ENCODE measurements around the gene ANXA11.

The ANXA11 gene

GRCh38 chr10:80165173-80165572, 40.2 kb downstream of the ANXA11 start:
- TF ChIP-seq EP300 (IDR thresholded peaks at IDR 0.05; ENCODE audit: borderline replicate concordance): no peak
- TF ChIP-seq EGR1 (IDR thresholded peaks at IDR 0.05): no peak
- no peak for TF ChIP-seq ZBTB7A (IDR thresholded peaks at IDR 0.05; ENCODE audit: low read depth)
- no peak for TF ChIP-seq TCF12 (IDR thresholded peaks at IDR 0.05; ENCODE audit: low read depth)
- no peak for TF ChIP-seq TAF1 (IDR thresholded peaks at IDR 0.05; ENCODE audit: low read depth)
- no peak for TF ChIP-seq CREB1 (IDR thresholded peaks at IDR 0.05; ENCODE audit: low read depth)
- no peak for TF ChIP-seq NFIC (IDR thresholded peaks at IDR 0.05)
- no peak for TF ChIP-seq USF1 (IDR thresholded peaks at IDR 0.05)
- no peak for TF ChIP-seq CEBPB (IDR thresholded peaks at IDR 0.05)
- no peak for TF ChIP-seq RAD21 (IDR thresholded peaks at IDR 0.05; ENCODE audit: low read depth)
- no peak for TF ChIP-seq TEAD4 (IDR thresholded peaks at IDR 0.05)
- no peak for TF ChIP-seq FOXM1 (IDR thresholded peaks at IDR 0.05; ENCODE audit: borderline replicate concordance, low read depth)
- TF ChIP-seq REST (IDR thresholded peaks at IDR 0.05; ENCODE audit: low read depth): no peak
- TF ChIP-seq MAX (IDR thresholded peaks at IDR 0.05): no peak
- no peak for TF ChIP-seq YY1 (IDR thresholded peaks at IDR 0.05; ENCODE audit: low read depth)

- TF ChIP-seq TCF12 (IDR thresholded peaks at IDR 0.05; ENCODE audit: low read depth) (no peak), TAF1 (IDR thresholded peaks at IDR 0.05; ENCODE audit: low read depth) (no peak), USF1 (IDR thresholded peaks at IDR 0.05) (no peak), RAD21 (IDR thresholded peaks at IDR 0.05; ENCODE audit: low read depth) (no peak), MAX (IDR thresholded peaks at IDR 0.05) (no peak), FOXM1 (IDR thresholded peaks at IDR 0.05; ENCODE audit: borderline replicate concordance, low read depth) (no peak), EGR1 (IDR thresholded peaks at IDR 0.05) (no peak), TEAD4 (IDR thresholded peaks at IDR 0.05) (no peak), YY1 (IDR thresholded peaks at IDR 0.05; ENCODE audit: low read depth) (no peak), REST (IDR thresholded peaks at IDR 0.05; ENCODE audit: low read depth) (no peak), NFIC (IDR thresholded peaks at IDR 0.05) (no peak), CEBPB (IDR thresholded peaks at IDR 0.05) (no peak), ZBTB7A (IDR thresholded peaks at IDR 0.05; ENCODE audit: low read depth) (no peak), CREB1 (IDR thresholded peaks at IDR 0.05; ENCODE audit: low read depth) (no peak), EP300 (IDR thresholded peaks at IDR 0.05; ENCODE audit: borderline replicate concordance) (no peak)
Observed at GRCh38 chr10:80164596-80164995, 40.7 kb downstream of the ANXA11 start.

- TF ChIP-seq REST (IDR thresholded peaks at IDR 0.05; ENCODE audit: low read depth) (no peak), RAD21 (IDR thresholded peaks at IDR 0.05; ENCODE audit: low read depth) (no peak), ZBTB7A (IDR thresholded peaks at IDR 0.05; ENCODE audit: low read depth) (no peak), TAF1 (IDR thresholded peaks at IDR 0.05; ENCODE audit: low read depth) (no peak), MAX (IDR thresholded peaks at IDR 0.05) (no peak), YY1 (IDR thresholded peaks at IDR 0.05; ENCODE audit: low read depth) (no peak), CREB1 (IDR thresholded peaks at IDR 0.05; ENCODE audit: low read depth) (no peak), EGR1 (IDR thresholded peaks at IDR 0.05) (no peak), FOXM1 (IDR thresholded peaks at IDR 0.05; ENCODE audit: borderline replicate concordance, low read depth) (no peak), TCF12 (IDR thresholded peaks at IDR 0.05; ENCODE audit: low read depth) (no peak), EP300 (IDR thresholded peaks at IDR 0.05; ENCODE audit: borderline replicate concordance) (no peak), CEBPB (IDR thresholded peaks at IDR 0.05) (no peak), NFIC (IDR thresholded peaks at IDR 0.05) (no peak), USF1 (IDR thresholded peaks at IDR 0.05) (no peak), TEAD4 (IDR thresholded peaks at IDR 0.05) (no peak)
Observed at GRCh38 chr10:80163741-80164341, 41.5 kb downstream of the ANXA11 start.

All from Ishikawa (cell line).